WTC11 (cell line): ENCODE measurements around the gene TUBGCP2.

Experiments used
- CREM ChIP-seq: sonication (generic); formaldehyde crosslinking; IDR thresholded peaks from 2 replicates; pipeline ENCODE4 v1.8.1; 2022; ENCODE audit warnings: mild to moderate bottlenecking, missing genetic modification reagents, moderate library complexity
- CTCF ChIP-seq: fragments of 200-600 bp; IDR thresholded peaks from 2 replicates; pipeline ENCODE4 v1.8.0; 2022; ENCODE audit warnings: antibody characterized with exemption
- FOXJ3 ChIP-seq: sonication (generic); formaldehyde crosslinking; IDR thresholded peaks from 2 replicates; pipeline ENCODE4 v1.9.0; 2021; ENCODE audit warnings: missing genetic modification reagents, mild to moderate bottlenecking, borderline replicate concordance
- USF2 ChIP-seq: sonication (generic); formaldehyde crosslinking; IDR thresholded peaks from 2 replicates; pipeline ENCODE4 v1.8.1; 2023; ENCODE audit warnings: mild to moderate bottlenecking, missing genetic modification reagents, moderate library complexity
- ZNF232 ChIP-seq: sonication (generic); formaldehyde crosslinking; IDR thresholded peaks from 2 replicates; pipeline ENCODE4 v1.8.0; 2022; ENCODE audit warnings: mild to moderate bottlenecking, missing genetic modification reagents

GRCh38 chr10:133266056-133266795 lies 42.4 kb downstream of the TUBGCP2 start:
- no peak for TF ChIP-seq CREM (CRISPR knock-in tag)
- no peak for TF ChIP-seq CTCF
- no peak for TF ChIP-seq FOXJ3 (CRISPR knock-in tag)
- no peak for TF ChIP-seq USF2 (CRISPR knock-in tag)
- no peak for TF ChIP-seq ZNF232 (CRISPR knock-in tag)
